GM12873 (cell line): ENCODE measurements around the gene ENGASE.

Experiments
- TF ChIP-seq, protein P1 (sequence below): IDR thresholded peaks from 2 replicates; pipeline ENCODE4 v1.5.1; 2012; ENCODE audit warnings: low read depth, mild to moderate bottlenecking, moderate library complexity, low read length, control low read depth; ENCODE audit not compliant: insufficient read depth; ENCODE audit errors: missing control alignments

Gene ENGASE

DNA sequence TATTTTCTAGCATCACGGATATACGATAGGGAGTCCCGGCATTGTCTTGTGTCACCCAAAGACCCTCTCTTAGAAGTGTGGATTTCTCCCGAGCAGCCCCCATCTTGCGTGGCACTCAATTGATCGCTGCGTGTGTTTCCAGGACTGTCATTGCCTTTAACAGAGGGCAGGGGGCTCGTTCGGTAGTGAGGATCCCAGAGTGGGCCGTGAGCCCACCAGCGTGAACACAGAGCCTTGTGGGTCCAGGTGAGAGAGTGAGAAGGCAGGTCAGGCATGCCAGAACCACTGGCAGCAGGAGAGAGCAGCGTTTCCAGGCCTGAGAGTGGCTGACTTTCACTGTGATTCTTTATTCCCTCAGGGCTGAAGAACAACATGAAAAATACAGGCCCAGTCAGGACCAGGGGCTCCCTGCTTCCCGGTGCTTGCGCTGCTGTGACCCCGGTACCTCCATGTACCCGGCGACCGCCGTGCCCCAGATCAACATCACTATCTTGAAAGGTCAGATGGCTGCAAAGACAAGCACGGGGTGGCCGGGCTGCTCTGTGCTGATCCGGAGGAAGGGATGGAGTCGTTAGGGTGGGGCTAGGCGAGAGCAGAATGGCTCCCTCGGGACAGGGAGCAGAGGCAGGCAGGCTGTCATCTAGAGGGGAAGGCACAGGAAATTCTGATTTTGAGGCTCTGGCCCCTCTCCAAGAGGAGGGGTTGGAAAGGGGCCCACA is 28.3 kb upstream of the ENGASE start:
- TF ChIP-seq, protein P1, sequence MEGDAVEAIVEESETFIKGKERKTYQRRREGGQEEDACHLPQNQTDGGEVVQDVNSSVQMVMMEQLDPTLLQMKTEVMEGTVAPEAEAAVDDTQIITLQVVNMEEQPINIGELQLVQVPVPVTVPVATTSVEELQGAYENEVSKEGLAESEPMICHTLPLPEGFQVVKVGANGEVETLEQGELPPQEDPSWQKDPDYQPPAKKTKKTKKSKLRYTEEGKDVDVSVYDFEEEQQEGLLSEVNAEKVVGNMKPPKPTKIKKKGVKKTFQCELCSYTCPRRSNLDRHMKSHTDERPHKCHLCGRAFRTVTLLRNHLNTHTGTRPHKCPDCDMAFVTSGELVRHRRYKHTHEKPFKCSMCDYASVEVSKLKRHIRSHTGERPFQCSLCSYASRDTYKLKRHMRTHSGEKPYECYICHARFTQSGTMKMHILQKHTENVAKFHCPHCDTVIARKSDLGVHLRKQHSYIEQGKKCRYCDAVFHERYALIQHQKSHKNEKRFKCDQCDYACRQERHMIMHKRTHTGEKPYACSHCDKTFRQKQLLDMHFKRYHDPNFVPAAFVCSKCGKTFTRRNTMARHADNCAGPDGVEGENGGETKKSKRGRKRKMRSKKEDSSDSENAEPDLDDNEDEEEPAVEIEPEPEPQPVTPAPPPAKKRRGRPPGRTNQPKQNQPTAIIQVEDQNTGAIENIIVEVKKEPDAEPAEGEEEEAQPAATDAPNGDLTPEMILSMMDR = no peak

GRCh38 chr17:79046916-79047280 is 27.7 kb upstream of the ENGASE start:
- TF ChIP-seq, protein P1 = no peak

DNA sequence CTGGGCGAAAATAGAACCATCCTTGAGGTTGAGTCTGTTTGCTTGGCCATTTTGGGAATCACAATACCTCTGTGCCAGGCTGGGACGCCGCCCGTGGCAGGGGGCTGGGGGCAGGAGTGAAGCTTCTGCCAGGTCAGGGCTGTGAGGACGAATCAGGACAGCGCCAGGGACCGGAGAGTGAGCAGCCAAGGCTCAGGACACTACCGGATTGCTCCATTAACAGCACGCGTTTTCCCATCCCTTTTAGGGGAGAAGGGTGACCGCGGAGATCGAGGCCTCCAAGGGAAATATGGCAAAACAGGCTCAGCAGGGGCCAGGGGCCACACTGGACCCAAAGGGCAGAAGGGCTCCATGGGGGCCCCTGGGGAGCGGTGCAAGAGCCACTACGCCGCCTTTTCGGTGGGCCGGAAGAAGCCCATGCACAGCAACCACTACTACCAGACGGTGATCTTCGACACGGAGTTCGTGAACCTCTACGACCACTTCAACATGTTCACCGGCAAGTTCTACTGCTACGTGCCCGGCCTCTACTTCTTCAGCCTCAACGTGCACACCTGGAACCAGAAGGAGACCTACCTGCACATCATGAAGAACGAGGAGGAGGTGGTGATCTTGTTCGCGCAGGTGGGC is 27.2 kb upstream of the ENGASE start:
- TF ChIP-seq, protein P1 = no peak

GRCh38 chr17:79047923-79048825 is 26.4 kb upstream of the ENGASE start:
- TF ChIP-seq, protein P1 = no peak

GRCh38 chr17:79048826-79049755 is 25.5 kb upstream of the ENGASE start:
- TF ChIP-seq, protein P1 = no peak

DNA sequence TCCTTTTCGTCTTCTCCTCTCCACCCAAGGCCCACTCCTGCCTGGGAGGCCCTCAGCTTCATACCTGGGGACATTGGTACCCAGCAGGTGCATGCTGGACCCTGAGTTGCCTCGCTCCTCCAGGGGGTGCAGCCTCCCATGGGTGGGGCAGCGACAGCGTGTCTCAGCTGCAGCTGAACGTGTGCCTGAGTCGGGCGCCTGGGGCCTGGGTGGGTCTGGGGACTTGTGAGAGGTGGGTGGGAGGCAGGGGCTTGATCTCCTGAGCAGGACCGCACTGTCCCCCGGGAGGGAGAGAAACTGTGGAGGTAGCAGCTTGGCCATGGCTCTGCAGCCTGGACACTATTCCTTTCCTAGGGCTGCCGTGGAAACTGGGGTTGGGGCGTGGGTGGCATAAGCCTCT is 24.8 kb upstream of the ENGASE start:
- TF ChIP-seq, protein P1 = no peak
